AG09319 (cell line): ENCODE results near the gene PRM2.

Source experiments
- DNase-seq: peaks from one replicate; pipeline ENCODE4 v3.0.0-alpha.2; 2010; ENCODE audit warnings: low read depth; ENCODE audit errors: extremely low read depth
- CTCF ChIP-seq: IDR thresholded peaks from 2 replicates; pipeline ENCODE4 v1.5.1; 2011; ENCODE audit warnings: low read depth, mild to moderate bottlenecking, inconsistent platforms, low read length, moderate library complexity

PRM2 gene

DNA sequence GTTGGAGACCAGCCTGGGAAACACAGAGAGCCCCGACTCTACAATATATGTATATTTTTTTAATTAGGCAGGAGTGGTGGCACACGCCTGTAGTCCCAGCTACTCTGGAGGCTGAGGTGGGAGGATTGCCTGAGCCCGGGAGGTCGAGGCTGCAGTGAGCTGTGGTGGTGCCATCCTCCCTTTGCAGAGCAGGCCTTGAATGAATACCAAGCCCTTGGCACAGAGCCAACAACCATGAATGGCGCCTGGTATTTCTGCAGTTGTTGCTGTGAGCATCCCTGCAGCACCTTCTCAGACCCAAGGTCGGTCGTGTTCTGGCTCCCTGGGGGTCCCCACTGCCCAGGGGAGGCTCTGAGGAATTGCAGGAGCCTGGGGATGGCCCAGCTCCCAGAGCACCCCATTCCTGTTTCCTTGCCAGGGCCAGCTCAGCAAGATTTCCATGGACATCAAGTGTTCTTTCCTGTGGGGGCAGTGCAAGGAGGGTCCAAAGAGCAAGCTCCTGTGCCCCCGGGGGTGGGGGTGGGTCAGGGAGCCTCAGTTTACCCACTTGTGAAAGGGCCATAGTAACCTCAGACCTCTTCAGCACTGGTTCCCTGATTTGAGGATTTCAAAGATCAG, 43.4 kb upstream of the PRM2 start:
- TF ChIP-seq CTCF: no peak
- no peak for DNase-seq

DNA sequence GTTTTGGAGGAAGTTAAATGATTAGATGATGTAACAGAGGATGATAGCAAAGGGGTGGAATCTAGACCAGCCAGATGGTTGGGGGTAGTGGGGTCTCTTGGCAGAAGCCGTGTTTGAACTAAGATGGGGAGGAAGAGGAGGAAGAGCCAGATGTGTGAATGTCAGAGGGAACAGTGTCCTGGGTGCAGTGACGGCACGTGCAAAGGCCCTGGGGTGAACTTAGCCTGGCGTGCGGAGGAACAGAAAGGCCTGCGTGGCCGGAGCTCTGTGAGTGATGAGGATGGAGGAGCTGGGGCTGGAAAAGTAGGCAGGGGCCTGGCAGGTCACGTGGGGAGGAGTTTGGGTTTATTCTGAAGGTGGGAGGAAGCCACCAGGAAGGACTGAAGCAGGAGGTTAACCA, 42.5 kb upstream of the PRM2 start:
- no peak for DNase-seq
- no peak for TF ChIP-seq CTCF

DNA sequence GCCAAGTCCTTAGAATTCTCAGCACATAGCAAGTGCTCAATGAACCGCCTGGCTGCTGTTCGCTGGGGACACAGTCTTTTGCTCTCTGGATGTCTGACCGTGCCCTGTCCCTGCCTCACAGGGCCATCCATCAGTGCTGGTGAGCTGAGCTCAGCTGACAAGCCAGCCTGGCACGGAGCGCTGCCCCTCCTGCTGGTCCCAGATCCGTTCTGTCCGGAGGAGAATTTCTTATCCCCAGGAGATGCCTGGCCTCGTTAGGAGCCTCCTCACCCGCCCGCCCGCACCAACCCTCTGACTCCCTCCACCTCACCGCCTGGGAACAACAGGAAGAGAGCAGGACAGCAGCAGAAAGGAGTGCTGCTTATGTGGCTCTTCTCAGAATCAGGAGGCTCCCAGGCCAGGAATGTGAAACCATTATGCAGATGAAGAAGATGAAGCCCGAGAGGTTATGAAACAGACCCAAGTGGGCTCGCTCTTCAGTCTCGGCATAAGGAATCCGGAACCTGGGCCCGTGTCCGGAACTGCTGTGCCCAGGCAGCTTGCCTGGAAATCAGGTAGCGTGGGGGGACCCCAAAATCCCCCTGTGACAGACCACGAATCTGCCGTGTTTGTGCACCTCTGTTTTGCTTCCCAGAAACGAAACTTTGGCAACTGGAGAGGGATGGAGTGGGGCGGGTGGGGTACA, 40.2 kb upstream of the PRM2 start:
- DNase-seq: no peak
- TF ChIP-seq CTCF: no peak

- DNase-seq: no peak
- no peak for TF ChIP-seq CTCF
Measured at GRCh38 chr16:11315510-11315909, 39.2 kb upstream of the PRM2 start.

GRCh38 chr16:11314309-11314894, 38.1 kb upstream of the PRM2 start:
- TF ChIP-seq CTCF: no peak
- DNase-seq: no peak

GRCh38 chr16:11313493-11314308, 37.4 kb upstream of the PRM2 start:
- TF ChIP-seq CTCF: no peak
- DNase-seq: no peak
